Stimulated activated CD4-positive, alpha-beta T cell treated with anti-CD3 and anti-CD28 coated beads, Interleukin-1b, Interleukin-23, amount 100 ng/mL, for 1 hour (primary cell): Measurements from ENCODE around the gene CMKLR1.

Experiments used
- DNase-seq, 2 donors: peaks; one replicate each; pipeline ENCODE4 v3.0.0-alpha.2; 2020; ENCODE audit warnings: low read depth in 2 of 2

Gene CMKLR1

DNA sequence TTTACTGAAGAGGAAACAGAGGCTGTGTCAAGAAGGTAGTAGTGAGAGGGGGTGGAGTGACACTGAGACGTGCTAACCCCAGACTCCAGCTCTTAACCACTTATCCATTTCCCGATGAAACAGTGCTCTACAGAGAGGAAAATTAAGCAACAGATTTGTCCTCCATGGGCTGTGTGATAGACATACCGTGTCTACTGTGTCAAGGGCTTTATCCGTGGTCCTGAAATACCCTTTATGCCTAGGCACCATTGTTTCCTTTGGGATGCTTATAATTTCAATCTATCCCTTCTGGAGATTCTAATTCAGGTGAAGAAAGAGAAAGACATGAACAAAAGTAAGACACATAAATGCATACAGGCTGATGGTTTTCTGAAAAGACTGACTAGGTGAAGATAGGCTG, 71.7 kb downstream of the CMKLR1 start:
- no peak for DNase-seq

DNA sequence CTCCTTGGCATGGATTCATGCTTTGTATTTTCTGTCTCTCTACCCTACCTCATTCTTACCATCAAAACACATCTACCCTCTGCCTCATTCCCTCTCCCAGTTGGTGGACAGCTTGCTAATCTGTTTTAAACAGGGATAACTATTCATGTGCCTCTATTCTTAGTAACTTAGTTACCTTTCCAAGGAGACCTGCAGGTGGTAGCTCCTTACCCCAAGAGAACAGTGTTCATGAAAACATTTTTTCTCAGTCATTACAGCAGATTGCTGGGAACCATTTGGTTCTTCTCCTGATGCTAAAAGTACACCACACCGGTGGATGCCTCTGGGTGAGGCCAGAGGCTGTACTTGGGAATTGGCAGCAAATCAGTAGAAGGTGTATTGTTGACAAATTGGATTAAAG, 73.0 kb downstream of the CMKLR1 start:
- DNase-seq: no peak

DNA sequence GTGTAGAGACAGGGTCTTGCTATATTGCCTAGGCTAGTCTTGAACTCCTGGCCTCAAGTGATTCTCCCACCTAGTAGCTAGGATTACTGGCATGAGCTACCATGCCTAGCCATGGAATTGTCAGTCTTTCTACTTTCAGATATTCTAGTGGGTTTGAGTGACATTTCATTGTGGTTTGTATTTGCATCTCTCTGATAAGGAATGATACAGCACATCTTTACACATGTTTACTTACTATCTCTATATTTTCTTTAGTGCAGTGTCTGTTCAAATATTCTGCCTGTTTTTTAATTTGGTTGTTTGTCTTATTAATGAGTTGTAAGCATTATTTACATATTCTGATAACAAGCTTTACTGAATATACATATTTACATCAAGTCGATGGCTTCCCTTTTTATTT, 73.6 kb downstream of the CMKLR1 start:
- DNase-seq: no peak

DNA sequence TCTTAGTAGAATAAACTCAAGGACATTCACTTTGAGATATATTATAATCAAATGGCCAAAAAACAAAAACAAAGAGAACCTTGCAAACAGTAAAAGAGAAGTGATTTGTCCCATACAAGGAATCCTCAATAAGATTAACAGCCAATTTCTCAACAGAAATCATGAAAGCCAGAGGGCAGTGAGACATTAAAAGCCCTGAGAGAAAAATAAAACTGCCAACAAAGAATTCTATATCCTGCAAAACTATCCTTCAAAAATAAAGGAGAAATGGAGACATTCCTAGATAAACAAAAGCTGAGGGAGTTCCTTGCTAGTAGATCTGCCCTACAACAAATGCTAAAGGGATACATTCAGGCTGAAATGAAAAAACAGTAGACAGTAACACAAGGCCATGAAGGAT, 78.1 kb downstream of the CMKLR1 start:
- no peak for DNase-seq

DNA sequence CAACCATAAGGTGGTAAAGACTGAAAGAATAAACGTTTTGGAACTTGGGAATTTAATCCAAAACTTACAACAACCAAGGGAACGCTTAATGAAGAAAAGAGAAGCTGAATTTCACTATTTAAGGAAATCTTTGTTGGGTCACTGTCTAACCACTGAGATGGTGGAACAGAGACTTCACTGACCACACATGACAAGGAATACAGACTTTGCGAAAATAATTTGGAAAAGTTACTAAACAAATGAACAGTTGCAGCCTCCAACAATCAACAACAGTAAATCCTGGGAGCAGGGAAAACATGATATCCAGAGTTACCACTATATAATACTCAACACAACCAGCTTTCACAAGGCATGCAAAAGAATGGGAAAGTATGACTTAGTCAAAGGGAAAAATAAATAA, 79.1 kb downstream of the CMKLR1 start:
- DNase-seq: no peak

DNA sequence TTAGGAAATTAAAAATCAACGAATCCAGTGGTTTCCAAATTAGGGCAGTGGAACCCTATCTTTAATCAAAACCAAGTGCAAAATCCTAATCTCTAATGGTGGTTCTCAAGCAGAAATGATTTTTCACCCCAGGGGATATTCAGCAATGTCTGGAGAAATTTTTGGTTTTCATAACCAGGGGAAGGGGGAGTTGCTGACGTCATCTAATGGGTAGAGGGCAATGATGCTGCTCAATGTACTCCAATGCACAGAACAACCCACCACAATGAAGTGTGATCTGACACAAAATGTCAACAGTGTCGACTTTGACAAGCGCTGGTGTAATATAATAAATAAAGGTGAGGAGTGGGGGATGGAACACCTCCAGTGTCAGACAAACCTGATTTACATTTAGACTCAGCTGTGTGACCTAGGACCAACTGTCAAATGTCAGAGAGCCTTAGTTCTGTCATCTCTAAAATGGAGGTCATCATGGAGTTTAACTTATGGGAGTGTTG, 81.5 kb downstream of the CMKLR1 start:
- no peak for DNase-seq

DNA sequence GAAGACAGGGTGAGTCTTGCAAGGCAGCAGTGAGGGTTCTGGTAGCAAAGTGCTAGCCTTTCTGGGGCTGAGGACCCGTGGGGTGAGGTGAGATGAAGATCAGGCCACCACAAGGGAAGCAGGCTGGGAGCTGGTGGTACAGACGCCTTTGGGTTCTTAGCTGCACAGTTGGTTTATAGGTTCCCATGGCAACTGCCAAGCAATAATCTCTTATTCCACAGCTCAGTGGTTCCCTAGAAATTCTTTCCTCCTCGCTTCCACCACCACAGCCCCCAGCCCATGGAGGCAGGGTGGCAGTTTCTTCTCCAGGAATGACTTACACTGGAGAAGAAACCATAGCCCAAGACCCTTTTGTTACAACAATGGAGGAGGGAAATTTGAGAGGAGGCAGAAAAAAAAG, 82.1 kb downstream of the CMKLR1 start:
- DNase-seq: no peak

DNA sequence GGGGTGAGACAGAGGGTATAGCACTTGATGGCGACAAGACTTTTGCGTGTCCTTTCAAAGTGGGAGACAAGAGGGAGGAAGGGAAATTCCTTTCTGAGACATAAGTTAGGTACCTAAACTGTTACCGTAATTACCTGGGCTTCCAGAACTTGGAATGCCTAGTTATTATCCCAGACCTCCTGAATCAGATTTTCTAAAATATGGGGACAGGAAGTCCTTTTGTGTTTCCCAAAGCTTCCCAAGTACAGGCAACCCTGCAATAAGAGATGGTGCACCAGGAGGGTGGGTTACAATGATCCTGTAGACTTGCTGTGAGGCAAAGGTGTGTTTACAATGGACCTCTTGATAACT, 83.9 kb downstream of the CMKLR1 start:
- DNase-seq: no peak

DNA sequence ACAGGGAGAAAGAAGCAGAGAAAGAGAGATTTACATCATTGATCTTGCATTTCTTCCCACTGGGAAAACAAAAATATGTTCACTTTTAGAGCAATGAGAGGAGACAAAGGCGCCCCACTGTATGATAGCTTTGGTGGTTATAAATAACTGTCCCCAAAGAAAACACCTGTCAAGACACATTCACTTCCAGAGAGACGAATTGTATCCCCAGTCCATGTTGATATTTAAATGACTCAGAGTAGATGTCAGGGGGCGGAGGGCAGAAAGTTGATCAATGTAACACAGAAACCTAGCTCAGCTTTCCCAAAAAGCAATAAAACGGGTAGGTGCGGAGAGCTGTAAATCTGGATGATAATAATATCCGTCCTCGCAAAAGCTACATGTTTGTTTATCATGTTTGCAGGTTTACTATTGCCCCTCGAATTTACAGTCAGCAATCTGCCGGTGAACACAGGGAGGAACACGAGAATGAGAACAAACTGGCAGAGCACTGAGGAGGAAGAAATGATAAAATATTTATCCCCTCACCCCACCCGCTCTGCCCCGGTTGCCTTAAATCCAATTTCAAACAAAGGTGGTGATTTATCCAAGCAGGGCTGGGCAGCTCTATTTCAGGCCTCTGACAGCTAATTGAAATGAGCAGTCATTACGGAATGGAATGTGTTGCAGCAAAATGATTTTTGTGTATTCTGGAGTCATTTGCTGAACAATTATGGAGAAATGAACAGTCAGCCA, 84.4 kb downstream of the CMKLR1 start:
- no peak for DNase-seq

DNA sequence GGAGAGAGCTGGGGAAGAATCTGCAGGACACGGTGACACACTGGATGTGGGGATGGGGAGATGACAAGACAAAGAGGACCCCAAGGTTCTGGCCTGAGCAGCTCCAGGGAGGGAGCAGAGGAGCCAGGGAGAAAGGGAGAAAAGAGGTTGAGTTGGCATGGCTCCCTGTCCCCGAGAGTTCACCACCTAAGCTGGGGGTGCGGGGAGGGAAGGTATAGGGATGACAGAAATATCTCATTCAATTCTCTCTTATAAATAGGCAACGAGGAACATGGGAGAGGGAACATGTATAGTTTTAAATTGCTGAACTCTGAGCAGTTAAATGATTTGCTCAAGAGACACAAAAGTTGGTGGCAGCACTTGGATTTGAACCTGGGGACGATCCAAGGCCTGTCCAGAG, 85.1 kb downstream of the CMKLR1 start:
- DNase-seq: no peak

DNA sequence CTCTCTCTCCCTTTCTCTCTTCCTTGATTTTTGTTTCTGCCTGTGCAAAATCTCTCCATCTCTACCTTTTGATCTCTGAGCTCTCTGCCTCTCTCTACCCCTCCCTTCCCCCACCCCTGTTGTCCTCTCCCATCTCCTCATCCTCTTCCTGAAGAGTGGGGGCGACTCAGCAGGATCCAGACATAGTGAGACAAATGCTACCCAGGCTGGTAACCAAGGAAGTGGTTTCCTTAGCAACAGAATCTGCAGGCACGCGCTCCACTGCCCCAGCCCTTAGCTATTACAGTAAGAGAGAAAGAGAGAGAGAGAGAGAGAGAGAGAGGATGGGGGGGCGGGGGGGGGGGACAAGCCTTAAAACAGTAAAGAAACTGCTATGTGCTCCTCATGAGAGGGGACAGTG, 85.6 kb downstream of the CMKLR1 start:
- DNase-seq: no peak

DNA sequence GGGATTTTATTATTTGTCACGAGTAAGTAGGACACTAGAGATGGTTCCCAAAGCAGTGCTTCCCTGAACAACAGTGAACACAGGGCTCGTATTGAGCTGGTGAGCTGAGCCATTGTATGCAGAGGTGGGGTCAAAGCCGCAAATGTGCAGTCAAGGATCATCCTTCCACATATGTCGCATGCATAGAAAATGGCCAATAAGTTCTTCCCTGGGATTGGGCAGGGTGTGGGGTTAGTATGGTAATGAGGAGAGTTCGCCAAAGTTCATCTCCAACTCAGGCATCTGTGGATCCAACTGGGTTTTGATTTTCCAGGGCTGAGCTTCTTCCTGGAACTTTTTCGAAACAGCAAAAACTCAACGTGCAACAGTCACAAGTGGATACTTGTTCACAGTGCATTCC, 86.6 kb downstream of the CMKLR1 start:
- DNase-seq: no peak

DNA sequence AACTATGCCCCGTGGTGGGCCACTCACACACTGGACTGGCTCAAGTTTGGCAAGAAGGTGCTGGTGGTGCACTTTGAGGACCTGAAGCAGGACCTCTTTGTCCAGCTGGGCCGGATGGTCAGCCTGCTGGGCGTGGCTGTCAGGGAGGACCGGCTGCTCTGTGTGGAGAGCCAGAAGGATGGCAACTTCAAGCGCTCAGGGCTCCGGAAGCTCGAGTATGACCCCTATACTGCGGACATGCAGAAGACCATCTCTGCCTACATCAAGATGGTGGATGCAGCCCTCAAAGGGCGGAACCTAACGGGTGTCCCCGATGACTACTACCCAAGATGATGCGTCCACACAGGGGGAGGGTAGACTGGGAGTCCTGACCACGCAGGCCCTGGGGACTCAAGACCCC, 91.1 kb downstream of the CMKLR1 start:
- no peak for DNase-seq

DNA sequence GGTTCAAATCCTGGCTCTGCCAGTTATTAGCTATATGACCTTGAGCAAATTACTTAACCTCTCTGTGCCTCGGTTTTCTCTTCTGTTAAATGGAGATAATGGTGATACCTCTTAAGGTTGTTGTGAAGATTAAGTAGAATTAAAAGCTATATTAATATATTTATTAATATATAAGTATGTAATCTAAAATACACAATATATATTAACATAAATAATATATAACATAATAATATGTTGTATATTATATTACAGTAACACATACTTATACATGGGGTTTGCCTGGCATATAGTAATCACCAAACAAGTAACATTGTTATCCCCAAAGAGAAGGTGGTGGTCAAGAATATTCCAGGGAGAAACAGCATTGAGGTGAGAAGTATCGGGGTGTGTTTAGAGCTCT, 92.0 kb downstream of the CMKLR1 start:
- no peak for DNase-seq

DNA sequence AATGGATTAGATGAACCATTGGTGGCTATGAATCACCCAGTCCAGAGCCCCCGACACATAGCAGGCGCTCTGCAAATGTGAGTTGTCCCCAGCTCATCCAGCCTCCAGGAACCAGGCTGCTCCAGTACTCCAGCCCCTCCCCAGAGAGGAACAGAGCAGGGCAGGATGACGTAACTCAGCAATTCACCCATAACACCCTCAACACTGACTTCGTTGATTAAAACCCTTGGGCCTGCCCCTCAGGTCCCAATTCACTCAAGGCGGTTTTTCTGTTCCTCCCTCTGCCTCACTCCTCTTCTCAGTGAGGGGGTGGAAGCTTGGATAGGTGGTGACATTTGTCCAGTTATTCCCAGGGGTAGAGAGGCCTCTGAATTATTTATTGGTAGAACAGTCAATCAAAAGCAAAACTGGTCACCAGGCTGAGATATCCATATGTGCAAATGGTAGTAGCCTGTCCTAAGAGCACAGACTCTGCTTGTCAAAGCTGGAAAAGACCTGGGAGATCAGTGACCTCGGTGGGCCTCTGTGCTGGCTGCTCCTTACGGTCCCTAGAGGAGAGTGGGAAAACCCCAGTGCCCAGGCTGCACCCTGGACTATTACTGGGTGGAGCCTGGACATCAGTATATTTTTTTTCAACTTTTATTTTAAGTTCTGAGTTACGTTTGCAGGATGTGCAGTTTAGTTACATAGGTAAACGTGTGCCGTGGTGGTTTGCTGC, 97.0 kb downstream of the CMKLR1 start:
- DNase-seq: no peak

DNA sequence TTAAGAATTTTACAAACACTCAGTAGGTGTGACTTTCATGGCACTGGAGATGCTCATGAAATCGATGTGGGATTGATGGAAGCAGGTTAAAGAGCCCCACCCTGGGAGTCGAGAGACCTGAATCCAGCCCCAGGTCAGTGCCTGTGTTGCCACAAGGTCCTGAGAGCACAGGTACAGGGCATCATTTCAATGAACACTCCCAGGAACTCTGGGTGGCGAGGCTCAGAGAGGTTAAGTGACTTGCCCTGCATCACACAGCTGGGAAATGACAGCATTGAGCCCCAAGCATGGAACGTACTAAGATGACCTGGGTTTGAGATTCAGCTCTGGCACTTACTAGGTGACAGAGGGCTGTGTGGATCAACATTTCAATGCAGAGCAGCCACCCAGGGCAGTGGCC, 98.2 kb downstream of the CMKLR1 start:
- no peak for DNase-seq

DNA sequence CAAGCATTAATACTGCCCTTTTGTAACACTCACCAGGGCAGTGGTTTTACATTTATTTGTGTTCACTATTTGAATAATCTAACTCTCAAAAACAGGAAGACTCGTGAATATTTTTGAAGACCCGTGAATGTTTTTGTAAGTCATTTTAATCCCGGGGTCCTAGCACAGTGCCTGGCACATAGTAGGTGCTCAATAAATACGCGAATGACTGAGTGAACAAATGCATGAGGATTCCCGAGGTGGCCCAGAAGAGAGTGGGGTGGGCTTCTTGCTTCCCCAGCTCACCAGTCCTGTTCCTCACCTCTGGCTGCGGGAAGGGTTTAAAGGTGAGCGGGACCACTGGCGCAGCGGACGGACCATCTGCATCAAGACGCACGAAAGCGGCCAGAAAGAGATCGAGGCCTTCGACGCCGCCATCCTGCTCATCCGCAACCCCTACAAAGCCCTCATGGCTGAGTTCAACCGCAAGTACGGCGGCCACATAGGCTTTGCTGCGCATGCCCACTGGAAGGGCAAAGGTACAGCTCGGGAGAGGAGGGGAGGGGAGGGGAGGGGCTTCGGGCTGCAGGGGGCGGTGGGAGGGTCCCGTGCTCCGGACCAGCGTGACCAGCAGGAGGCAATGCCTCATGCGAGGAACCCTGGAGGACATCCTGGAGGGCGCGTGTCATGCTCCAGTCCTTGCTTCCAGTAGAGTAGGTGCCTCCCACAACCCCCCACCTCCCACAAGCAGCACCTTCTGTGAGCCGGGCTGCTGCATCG, 98.9 kb downstream of the CMKLR1 start:
- DNase-seq: no peak

DNA sequence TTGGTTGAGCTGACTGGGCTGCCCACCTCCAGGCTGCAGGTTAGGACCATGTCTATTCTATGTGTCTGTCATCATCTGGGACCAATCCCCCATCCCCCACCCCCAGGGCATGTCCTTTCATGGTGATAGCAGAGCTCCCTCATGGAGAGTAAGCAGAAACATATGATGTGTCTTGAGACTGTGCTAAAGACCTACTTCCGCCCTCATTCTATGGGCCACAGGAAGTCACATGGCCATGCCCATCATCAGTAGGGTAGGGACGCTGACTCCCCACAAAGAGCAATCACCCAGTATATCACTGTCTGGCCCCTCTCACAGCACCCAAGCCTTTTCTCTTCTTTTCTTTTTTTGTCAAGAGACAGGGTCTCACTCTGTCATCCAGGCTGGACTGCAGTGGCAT, 99.7 kb downstream of the CMKLR1 start:
- no peak for DNase-seq

DNA sequence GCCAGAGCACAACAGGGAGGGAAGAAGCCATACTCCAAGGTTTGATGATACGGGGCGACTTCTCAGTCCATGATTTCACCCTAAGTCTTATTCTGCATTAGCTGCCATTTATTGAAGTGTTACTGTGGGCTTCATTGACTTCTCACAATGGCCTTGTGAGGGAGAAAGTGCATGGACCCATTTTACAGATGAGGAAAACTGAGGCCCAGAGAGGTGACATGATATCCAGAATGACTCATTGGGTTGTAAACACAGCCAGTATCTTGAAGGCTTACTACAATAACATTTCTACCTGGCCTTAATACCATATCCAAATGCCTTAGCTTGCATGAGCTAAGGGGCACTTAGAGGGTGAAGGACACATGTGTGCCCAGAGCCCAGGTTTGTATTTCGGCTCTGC, 100.6 kb downstream of the CMKLR1 start:
- DNase-seq: no peak
